GM12878 (cell line): ENCODE data around the gene EGFL8. TPM values are rescaled to one million over a fixed set of nuclear protein-coding genes. Genes with fewer than 3 reads are reported as not detected.

Experiments
- ATAC-seq: fragments of 200-7000 bp; cut with Tn5 transposase; 3 replicates; pipeline ENCODE4 v1.9.1; 2020; ENCODE audit warnings: mild to moderate bottlenecking, moderate library complexity
- BruUV-seq: library from RNA; stranded (reverse); fragments of 400-500 nt; replicated peaks from 2 replicates; lab custom pipeline; 2021; lab: Mats Ljungman, UMichigan
- CTCF ChIA-PET: fragments of 300-600 bp; sonication (Branson Sonifier 250); formaldehyde crosslinking; extraction: SDS; loops from one replicate; lab custom pipeline; 2021; ENCODE audit warnings: inconsistent platforms; lab: Yijun Ruan, JAX
- POLR2A ChIA-PET: fragments of 350-600 bp; formaldehyde crosslinking; extraction: SDS; loops from one replicate; lab custom pipeline; 2021; ENCODE audit warnings: inconsistent platforms; lab: Charles Lee
- RAD21 ChIA-PET: fragments of 300-600 bp; sonication (Branson Sonifier 250); formaldehyde crosslinking; loops from one replicate; lab custom pipeline; 2023; ENCODE audit warnings: antibody characterized with exemption; ENCODE audit not compliant: unreplicated experiment; lab: Charles Lee
- SMC1A ChIA-PET: fragments of 300-600 bp; sonication (Branson Sonifier 250); formaldehyde crosslinking; loops from one replicate; lab custom pipeline; 2023; ENCODE audit not compliant: unreplicated experiment, uncharacterized antibody; lab: Charles Lee
- DNase-seq: peaks from one replicate; pipeline ENCODE4 v3.0.0-alpha.2; 2011; ENCODE audit warnings: low read depth, low spot score
- FAIRE-seq: peaks from 3 replicates; lab custom pipeline; 2011; peaks lifted over from hg19 to GRCh38; lab: Jason Lieb, UNC
- H2AFZ ChIP-seq: 2 replicates; pipeline ENCODE4 v1.6.0; 2011; ENCODE audit warnings: low read depth, low read length, control low read depth; ENCODE audit not compliant: control insufficient read depth
- H3K27ac ChIP-seq: 2 replicates; pipeline ENCODE4 v1.5.1; 2011; ENCODE audit warnings: control low read depth; ENCODE audit not compliant: control insufficient read depth, insufficient read depth
- H3K27me3 ChIP-seq, 2 experiments: replicated peaks in 1 of 2; 2 replicates each; pipeline versions ENCODE4 v1.6.0 to v1.6.1; 2011; ENCODE audit warnings: low read length in 1 of 2; ENCODE audit not compliant: control insufficient read depth in 2 of 2, insufficient read depth in 2 of 2
- H3K36me3 ChIP-seq, 2 experiments: 2 replicates each; pipeline ENCODE4 v1.5.1; 2011; ENCODE audit warnings: low read length in 1 of 2; ENCODE audit not compliant: control insufficient read depth in 2 of 2, insufficient read depth in 2 of 2
- H3K4me1 ChIP-seq: 2 replicates; pipeline ENCODE4 v1.6.1; 2011; ENCODE audit warnings: mild to moderate bottlenecking, low read length, moderate library complexity, mixed read lengths; ENCODE audit not compliant: control insufficient read depth, insufficient read depth
- H3K4me2 ChIP-seq: 2 replicates; pipeline ENCODE4 v1.6.0; 2011; ENCODE audit warnings: control low read depth; ENCODE audit not compliant: control insufficient read depth, insufficient read depth
- H3K4me3 ChIP-seq: fragments of 200-600 bp; sonication (generic); 2 replicates; pipeline ENCODE4 v1.5.1; 2016
- H3K79me2 ChIP-seq: 2 replicates; pipeline ENCODE4 v1.6.0; 2011; ENCODE audit warnings: low read length; ENCODE audit not compliant: control insufficient read depth, insufficient read depth
- H3K9ac ChIP-seq: 2 replicates; pipeline ENCODE4 v1.8.0; 2011; ENCODE audit warnings: low read length, control low read depth, mixed read lengths; ENCODE audit not compliant: control insufficient read depth, insufficient read depth
- H3K9me3 ChIP-seq: replicated peaks from 3 replicates; pipeline ENCODE4 v1.5.1; 2011; ENCODE audit warnings: mild to moderate bottlenecking, low read length; ENCODE audit not compliant: control insufficient read depth, insufficient read depth
- H4K20me1 ChIP-seq: 2 replicates; pipeline ENCODE4 v1.6.0; 2011; ENCODE audit not compliant: control insufficient read depth, insufficient read depth
- BRCA1 ChIP-seq: IDR thresholded peaks from 2 replicates; pipeline ENCODE4 v1.6.1; 2011; ENCODE audit warnings: low read depth, low read length, improper control_type of control experiment
- CHD2 ChIP-seq: IDR thresholded peaks from 2 replicates; pipeline ENCODE4 v1.6.1; 2011; ENCODE audit warnings: low read depth, low read length, improper control_type of control experiment, borderline replicate concordance
- CREB1 ChIP-seq: IDR thresholded peaks from 2 replicates; pipeline ENCODE4 v1.6.1; 2012; ENCODE audit warnings: low read depth, mild to moderate bottlenecking, inconsistent platforms
- DPF2 ChIP-seq: fragments of 450-650 bp; IDR thresholded peaks from 2 replicates; pipeline ENCODE4 v1.6.1; 2017; ENCODE audit warnings: mild to moderate bottlenecking
- HCFC1 ChIP-seq: fragments of 150-350 bp; IDR thresholded peaks from 2 replicates; pipeline ENCODE4 v1.6.1; 2014; ENCODE audit warnings: low read length
- HDAC2 ChIP-seq: fragments of 200-600 bp; sonication (generic); IDR thresholded peaks from 2 replicates; pipeline ENCODE4 v1.6.1; 2017
- NFYB ChIP-seq: IDR thresholded peaks from 2 replicates; pipeline ENCODE4 v1.6.1; 2011; ENCODE audit warnings: low read depth, mild to moderate bottlenecking, low read length, improper control_type of control experiment, moderate library complexity; ENCODE audit not compliant: insufficient read depth
- POLR2AphosphoS2 ChIP-seq: IDR thresholded peaks from 2 replicates; pipeline ENCODE4 v1.6.1; 2011; ENCODE audit warnings: low read depth, mild to moderate bottlenecking, low read length, improper control_type of control experiment, moderate library complexity
- SMC3 ChIP-seq: IDR thresholded peaks from 2 replicates; pipeline ENCODE4 v1.6.1; 2011; ENCODE audit warnings: low read length, improper control_type of control experiment, borderline replicate concordance
- SREBF1 ChIP-seq: IDR thresholded peaks from 2 replicates; pipeline ENCODE4 v1.6.1; 2012; ENCODE audit warnings: mild to moderate bottlenecking, low read length
- ZBED1 ChIP-seq: IDR thresholded peaks from 2 replicates; pipeline ENCODE4 v1.6.1; 2016; ENCODE audit warnings: borderline replicate concordance
- ZNF207 ChIP-seq: fragments of 450-650 bp; IDR thresholded peaks from 2 replicates; pipeline ENCODE4 v1.6.1; 2014; ENCODE audit warnings: antibody characterized with exemption, mild to moderate bottlenecking, borderline replicate concordance
- ZNF217 ChIP-seq: fragments of 450-650 bp; IDR thresholded peaks from 2 replicates; pipeline ENCODE4 v1.6.1; 2017; ENCODE audit warnings: antibody characterized with exemption, mild to moderate bottlenecking
- WGBS: methylation state at CpG from one replicate; pipeline ENCODE4 v1.1.6; 2016; ENCODE audit warnings: low lambda C conversion rate; ENCODE audit not compliant: insufficient replicate concordance, insufficient coverage; ENCODE audit errors: missing lambda C conversion rate; 5-methylcytosine and 5-hydroxymethylcytosine counted together
- in situ Hi-C: fragments of 300-500 bp; cut with MboI; formaldehyde crosslinking; loops from 9 replicates; pipeline ENCODE4 v1.14.3; 2018; ENCODE audit warnings: mixed read lengths
- intact Hi-C: fragments of 100-400 bp; cut with micrococcal nuclease; formaldehyde crosslinking; loops from one replicate; pipeline ENCODE4 v1.14.2; 2022; ENCODE audit not compliant: unreplicated experiment
- polyA plus RNA-seq, 11 experiments: library from polyadenylated mRNA; depleted of rRNA in 4 of 11; unstranded in 6 of 11; stranded (reverse) in 5 of 11; fragments of >200 nt; fragmentation: Nextera tagmentation in 4 of 11; fragmentation: Illumina TruSeq in 1 of 11; extraction: Ambion mirVana in 4 of 11; extraction: Trizol in 1 of 11; gene quantifications; 1 replicate in 1 of 11; 2 replicates in 10 of 11; pipeline versions ENCODE4 v1.2.1 to v1.2.3, GENCODE V29; 2011 to 2016; ENCODE audit warnings: inconsistent platforms in 2 of 11, missing spikeins in 2 of 11, low read depth in 1 of 11
- total RNA-seq, 4 experiments: library from RNA; depleted of rRNA in 3 of 4; stranded (reverse); fragments of >200 nt in 3 of 4; fragmentation: Illumina TruSeq in 1 of 4; extraction: Trizol in 1 of 4; gene quantifications; 2 replicates each; pipeline versions ENCODE4 v1.2.1 to v1.2.3, GENCODE V29; 2013 to 2021
- TF ChIP-seq, protein P1 (sequence below): IDR thresholded peaks from 2 replicates; pipeline ENCODE4 v1.6.1; 2012; ENCODE audit warnings: improper control_type of control experiment, low read depth, low read length; ENCODE audit not compliant: insufficient replicate concordance
- TF ChIP-seq, protein P2 (sequence below): IDR thresholded peaks from 2 replicates; pipeline ENCODE4 v1.6.1; 2012; ENCODE audit warnings: low read depth, low read length, improper control_type of control experiment
- TF ChIP-seq, protein P3 (sequence below): fragments of 450-650 bp; IDR thresholded peaks from 2 replicates; pipeline ENCODE4 v1.6.1; 2014; ENCODE audit warnings: mild to moderate bottlenecking

EGFL8 gene
- total and polyA plus RNA-seq, 10 of the 15 experiments (the other 5 are each of a cell fraction or from before 2014, with no cell fraction given), result 0.07 to 3.5 (median 1.4) TPM

DNA sequence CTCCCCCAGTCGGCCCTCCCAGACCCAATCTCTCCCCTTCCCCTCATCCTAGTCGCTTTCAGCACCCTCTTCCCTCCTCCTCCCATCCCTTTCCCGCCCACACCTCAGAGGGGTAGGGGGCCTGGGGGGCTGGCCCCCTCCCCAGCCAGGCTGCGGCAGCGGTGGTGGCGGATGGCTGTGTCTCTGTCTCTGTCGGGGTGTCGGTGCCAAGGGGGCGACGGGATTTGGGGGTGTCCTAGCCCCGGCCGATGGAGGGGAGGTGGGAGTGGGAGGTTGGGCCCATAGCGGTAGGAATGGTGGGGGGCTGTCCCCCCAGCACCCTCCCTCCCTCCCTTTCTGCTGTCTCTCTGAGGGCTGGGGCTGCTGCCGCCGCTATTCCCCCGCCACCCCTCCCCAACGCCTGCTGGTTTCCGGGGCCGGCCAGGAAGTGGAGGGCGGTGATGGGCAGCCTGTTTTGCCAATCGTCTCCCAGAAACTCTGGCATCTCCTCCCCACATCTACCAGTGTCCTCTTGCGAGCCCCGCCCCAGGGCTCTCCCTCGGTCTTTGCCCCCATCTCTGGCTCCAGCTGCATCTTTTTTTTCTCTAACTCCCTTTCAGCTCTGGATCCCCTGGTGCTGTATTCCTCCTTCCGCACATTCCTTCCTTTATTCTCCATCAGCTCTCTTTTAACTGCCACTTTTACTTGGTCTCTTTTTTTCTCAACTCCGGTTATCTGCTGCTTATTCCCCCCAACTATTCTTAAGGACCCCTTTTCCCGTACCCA is 11.5 kb downstream of the EGFL8 start, which contains the start of gene AGPAT1:
AGPAT1 (minus strand) TSS at position 374 of the 765 bp plus-strand sequence. CDS start 4,588 bp downstream, outside the sequence.
- peak within 1 kb of the TSS; percentile 68 for H3K4me2 ChIP-seq
- BruUV-seq, result no TSS peak
- peak within 1 kb of the TSS; percentile 74 for H3K9ac ChIP-seq
- CTCF ChIA-PET, result interaction anchor here (0.9 to 1.8 kb wide), 4 partner anchors 10 to 59 kb away, joined by 3 to 5 read pairs (median 4); no protein-coding TSS in a partner anchor
- peak within 1 kb of the TSS; percentile 78 for H2AFZ ChIP-seq
- FAIRE-seq (peak; percentile 86), ATAC-seq (peak; percentile 75), DNase-seq (peak; percentile 92)
- POLR2A ChIA-PET, result interaction anchor here (0.5 to 5.7 kb wide), 8 partner anchors 14 to 1561 kb away, joined by 3 to 123 read pairs (median 5); partner anchors contain the start of genes ATF6B, FKBPL, GPSM3 and PBX2
- RAD21 ChIA-PET, result interaction anchor here (2.5 to 2.6 kb wide), 2 partner anchors 17 to 20 kb away, joined by 17 to 21 read pairs; partner anchors contain the start of gene GPSM3
- peaks cover 10% of the 10 kb centered on the region for H3K4me1 ChIP-seq
- H3K9me3 ChIP-seq, result no peaks in the 10 kb centered on the region
- 1% methylated on average over 23 of the region's 27 CpGs for WGBS
- H4K20me1 ChIP-seq, result no peaks in the 10 kb centered on the region
- H3K4me3 ChIP-seq, result peak within 1 kb of the TSS; percentile 96
- peaks cover 22% of the 10 kb centered on the region for H3K79me2 ChIP-seq
- SMC1A ChIA-PET, result interaction anchor here (1.3 to 4.2 kb wide), 4 partner anchors 16 to 46 kb away, joined by 3 to 41 read pairs (median 14); partner anchors contain the start of genes ATF6B, FKBPL, GPSM3 and PBX2
- intact Hi-C loops, result loop anchor here (2.0 kb wide), 2 partner anchors 15 to 57 kb away; partner anchors contain the start of gene PBX2
- no peaks in the 10 kb centered on the region for H3K27me3 ChIP-seq
- H3K36me3 ChIP-seq, result no peaks in the 10 kb centered on the region; a peak in 1 of 4 replicates
- in situ Hi-C loops, result no loop called here
- peak within 1 kb of the TSS; percentile 79 for H3K27ac ChIP-seq
- TF ChIP-seq, protein P1, sequence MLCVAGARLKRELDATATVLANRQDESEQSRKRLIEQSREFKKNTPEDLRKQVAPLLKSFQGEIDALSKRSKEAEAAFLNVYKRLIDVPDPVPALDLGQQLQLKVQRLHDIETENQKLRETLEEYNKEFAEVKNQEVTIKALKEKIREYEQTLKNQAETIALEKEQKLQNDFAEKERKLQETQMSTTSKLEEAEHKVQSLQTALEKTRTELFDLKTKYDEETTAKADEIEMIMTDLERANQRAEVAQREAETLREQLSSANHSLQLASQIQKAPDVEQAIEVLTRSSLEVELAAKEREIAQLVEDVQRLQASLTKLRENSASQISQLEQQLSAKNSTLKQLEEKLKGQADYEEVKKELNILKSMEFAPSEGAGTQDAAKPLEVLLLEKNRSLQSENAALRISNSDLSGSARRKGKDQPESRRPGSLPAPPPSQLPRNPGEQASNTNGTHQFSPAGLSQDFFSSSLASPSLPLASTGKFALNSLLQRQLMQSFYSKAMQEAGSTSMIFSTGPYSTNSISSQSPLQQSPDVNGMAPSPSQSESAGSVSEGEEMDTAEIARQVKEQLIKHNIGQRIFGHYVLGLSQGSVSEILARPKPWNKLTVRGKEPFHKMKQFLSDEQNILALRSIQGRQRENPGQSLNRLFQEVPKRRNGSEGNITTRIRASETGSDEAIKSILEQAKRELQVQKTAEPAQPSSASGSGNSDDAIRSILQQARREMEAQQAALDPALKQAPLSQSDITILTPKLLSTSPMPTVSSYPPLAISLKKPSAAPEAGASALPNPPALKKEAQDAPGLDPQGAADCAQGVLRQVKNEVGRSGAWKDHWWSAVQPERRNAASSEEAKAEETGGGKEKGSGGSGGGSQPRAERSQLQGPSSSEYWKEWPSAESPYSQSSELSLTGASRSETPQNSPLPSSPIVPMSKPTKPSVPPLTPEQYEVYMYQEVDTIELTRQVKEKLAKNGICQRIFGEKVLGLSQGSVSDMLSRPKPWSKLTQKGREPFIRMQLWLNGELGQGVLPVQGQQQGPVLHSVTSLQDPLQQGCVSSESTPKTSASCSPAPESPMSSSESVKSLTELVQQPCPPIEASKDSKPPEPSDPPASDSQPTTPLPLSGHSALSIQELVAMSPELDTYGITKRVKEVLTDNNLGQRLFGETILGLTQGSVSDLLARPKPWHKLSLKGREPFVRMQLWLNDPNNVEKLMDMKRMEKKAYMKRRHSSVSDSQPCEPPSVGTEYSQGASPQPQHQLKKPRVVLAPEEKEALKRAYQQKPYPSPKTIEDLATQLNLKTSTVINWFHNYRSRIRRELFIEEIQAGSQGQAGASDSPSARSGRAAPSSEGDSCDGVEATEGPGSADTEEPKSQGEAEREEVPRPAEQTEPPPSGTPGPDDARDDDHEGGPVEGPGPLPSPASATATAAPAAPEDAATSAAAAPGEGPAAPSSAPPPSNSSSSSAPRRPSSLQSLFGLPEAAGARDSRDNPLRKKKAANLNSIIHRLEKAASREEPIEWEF, result no peak
- no peak for TF ChIP-seq ZNF207
- TF ChIP-seq ZNF217, result no peak
- 0 out of 2 replicates have a peak, but pooled peaks have one; percentile 41 for TF ChIP-seq ZBED1
- 0 out of 2 replicates have a peak, but pooled peaks have one; percentile 29 for TF ChIP-seq POLR2AphosphoS2
- no peak for TF ChIP-seq HDAC2
- no peak for TF ChIP-seq BRCA1
- TF ChIP-seq SMC3, result no peak
- TF ChIP-seq, protein P2, sequence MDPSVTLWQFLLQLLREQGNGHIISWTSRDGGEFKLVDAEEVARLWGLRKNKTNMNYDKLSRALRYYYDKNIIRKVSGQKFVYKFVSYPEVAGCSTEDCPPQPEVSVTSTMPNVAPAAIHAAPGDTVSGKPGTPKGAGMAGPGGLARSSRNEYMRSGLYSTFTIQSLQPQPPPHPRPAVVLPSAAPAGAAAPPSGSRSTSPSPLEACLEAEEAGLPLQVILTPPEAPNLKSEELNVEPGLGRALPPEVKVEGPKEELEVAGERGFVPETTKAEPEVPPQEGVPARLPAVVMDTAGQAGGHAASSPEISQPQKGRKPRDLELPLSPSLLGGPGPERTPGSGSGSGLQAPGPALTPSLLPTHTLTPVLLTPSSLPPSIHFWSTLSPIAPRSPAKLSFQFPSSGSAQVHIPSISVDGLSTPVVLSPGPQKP, result 0 out of 2 replicates have a peak, but pooled peaks have one; percentile 35
- TF ChIP-seq NFYB, result peak; percentile 58; the same call in 1 of the 2 replicates
- TF ChIP-seq, protein P3, sequence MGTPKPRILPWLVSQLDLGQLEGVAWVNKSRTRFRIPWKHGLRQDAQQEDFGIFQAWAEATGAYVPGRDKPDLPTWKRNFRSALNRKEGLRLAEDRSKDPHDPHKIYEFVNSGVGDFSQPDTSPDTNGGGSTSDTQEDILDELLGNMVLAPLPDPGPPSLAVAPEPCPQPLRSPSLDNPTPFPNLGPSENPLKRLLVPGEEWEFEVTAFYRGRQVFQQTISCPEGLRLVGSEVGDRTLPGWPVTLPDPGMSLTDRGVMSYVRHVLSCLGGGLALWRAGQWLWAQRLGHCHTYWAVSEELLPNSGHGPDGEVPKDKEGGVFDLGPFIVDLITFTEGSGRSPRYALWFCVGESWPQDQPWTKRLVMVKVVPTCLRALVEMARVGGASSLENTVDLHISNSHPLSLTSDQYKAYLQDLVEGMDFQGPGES, result 0 out of 2 replicates have a peak, but pooled peaks have one; percentile 45
- peak; percentile 94 for TF ChIP-seq DPF2
- TF ChIP-seq CREB1, result peak; percentile 69
- 0 out of 2 replicates have a peak, but pooled peaks have one; percentile 27 for TF ChIP-seq HCFC1
- peak; percentile 81 for TF ChIP-seq CHD2
- TF ChIP-seq SREBF1, result no peak
